ENCODE data around the gene PHF10.

DNA sequence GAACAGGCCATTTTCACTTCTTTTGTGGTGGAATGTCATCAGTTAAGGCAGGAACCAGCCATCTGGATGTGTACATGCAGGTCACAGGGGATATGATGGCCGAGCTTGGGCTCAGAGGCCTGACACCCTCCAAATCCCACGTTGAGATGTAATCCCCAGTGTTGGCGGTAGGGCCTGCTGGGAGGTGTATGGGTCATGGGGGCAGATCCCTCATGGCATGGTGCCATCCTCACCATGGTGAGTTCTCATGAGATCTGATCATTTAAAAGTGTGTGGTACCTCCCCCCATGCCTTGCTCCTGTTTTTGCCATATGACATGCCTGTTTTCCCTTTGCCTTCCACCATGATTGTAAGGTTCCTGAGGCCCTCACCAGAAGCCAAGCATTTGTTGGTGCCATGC, 49.3 kb downstream of the PHF10 start:
- TF ChIP-seq, protein P1, sequence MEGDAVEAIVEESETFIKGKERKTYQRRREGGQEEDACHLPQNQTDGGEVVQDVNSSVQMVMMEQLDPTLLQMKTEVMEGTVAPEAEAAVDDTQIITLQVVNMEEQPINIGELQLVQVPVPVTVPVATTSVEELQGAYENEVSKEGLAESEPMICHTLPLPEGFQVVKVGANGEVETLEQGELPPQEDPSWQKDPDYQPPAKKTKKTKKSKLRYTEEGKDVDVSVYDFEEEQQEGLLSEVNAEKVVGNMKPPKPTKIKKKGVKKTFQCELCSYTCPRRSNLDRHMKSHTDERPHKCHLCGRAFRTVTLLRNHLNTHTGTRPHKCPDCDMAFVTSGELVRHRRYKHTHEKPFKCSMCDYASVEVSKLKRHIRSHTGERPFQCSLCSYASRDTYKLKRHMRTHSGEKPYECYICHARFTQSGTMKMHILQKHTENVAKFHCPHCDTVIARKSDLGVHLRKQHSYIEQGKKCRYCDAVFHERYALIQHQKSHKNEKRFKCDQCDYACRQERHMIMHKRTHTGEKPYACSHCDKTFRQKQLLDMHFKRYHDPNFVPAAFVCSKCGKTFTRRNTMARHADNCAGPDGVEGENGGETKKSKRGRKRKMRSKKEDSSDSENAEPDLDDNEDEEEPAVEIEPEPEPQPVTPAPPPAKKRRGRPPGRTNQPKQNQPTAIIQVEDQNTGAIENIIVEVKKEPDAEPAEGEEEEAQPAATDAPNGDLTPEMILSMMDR (IDR thresholded peaks at IDR 0.05): no peak
- no peak for TF ChIP-seq POLR2A (IDR thresholded peaks at IDR 0.05)

Measured in lower leg skin (tissue), 3 donors.